GM19328 (cell line): ENCODE data around the gene DENND4A.
A peak's percentile ranks its signal among the peaks of the same experiment; 100 is the strongest.
"Not testable (repeated sequence)": the region's sequence is repeated elsewhere in the genome, so short reads cannot be mapped to it uniquely, and the experiment has no call there.

Source experiments
- ATAC-seq: cut with Tn5 transposase; IDR thresholded peaks from one replicate; pipeline ENCODE4 v1.9.1; 2021; ENCODE audit warnings: mild to moderate bottlenecking, moderate library complexity; ENCODE audit not compliant: unreplicated experiment

Gene DENND4A

GRCh38 chr15:65639509-65639908, 152.6 kb downstream of the DENND4A start:
- no peak for ATAC-seq

GRCh38 chr15:65638681-65639089, 153.4 kb downstream of the DENND4A start:
- no peak for ATAC-seq

DNA sequence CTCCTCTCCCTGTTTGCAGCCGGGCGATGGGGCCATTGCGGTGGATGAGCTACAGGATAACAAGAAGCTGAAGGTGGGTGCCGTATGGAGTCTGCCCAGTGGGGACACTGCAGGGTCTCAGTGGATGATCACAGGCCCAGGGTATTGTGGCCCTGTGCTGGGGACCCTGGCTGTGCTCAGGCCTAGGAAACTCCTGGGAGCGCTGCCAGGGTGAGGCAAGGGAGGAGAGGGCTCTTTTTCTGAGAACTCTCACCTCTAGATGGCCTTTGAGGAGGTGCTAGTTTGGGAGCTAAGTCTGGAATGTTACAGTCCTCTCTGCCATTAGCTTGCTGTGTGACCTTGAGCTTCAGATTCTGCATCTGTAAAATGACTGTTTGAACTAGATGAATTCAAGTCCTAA, 154.0 kb downstream of the DENND4A start:
- no peak for ATAC-seq

DNA sequence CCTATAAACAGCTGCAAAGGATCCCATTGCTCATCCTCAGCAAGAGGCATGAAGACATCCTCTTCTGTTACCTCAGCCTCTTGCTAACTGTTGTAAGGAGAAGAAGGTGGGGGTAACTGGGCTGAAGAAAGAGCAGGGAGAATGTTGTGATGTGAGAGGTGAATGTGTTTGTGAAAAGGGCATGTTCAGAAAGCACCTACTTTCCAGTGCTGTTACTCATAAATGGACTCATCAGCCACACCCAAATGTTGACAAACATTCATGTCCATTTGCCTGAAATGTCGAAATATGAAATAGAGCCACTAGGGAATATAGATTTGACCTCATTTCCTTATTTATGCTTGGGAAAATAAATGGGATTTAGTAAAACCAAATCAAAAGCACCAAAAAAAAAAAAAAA, 157.7 kb downstream of the DENND4A start:
- ATAC-seq, result no peak

DNA sequence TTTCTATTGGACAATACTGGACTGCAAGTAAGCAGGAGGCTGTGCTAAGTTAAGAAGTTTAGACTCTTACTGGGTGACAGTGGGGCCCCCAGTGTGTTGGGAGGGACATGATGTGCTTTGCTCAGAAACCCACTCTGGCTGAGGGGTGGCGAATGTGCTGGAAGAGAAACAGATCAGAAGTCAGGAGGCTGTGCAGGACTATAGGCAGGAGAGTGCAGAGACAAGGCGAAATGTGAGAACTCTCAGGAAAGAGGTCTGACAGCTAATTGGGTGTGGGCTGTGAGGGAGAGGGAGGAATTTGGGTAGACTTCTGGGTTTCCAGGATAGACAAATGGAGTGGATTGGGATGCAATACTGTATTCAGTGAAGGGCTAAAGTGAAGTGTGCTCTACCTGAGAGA, 158.3 kb downstream of the DENND4A start:
- no peak for ATAC-seq

DNA sequence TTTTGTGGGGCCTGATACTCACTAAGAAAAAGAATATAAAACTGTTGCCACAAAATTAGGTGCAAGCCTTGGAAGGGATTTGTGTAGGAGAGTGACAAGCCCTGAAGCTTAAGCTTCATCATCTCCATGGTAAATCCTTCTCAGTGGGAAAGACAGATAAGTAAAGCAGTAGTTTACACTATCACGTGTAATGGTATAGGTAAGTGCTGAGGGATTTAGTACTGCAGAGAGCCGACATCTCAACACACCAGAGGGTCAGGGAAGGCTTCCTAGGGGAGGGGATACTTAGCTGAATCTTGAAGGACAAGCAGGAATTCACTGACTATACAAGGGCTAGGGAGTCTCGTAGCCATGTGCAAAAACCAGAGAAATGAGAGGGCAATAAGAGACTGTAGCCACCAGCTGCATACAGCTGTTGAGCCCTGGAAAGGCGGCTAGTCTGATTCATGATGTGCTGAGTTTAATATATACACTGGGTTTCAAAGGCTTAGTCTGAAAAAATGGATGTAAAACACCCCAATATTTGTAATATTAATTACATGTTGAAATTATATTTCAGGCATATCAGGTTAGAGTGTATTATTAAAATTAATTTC, 159.2 kb downstream of the DENND4A start:
- no peak for ATAC-seq

GRCh38 chr15:65631503-65631902, 160.6 kb downstream of the DENND4A start:
- ATAC-seq, result no peak

DNA sequence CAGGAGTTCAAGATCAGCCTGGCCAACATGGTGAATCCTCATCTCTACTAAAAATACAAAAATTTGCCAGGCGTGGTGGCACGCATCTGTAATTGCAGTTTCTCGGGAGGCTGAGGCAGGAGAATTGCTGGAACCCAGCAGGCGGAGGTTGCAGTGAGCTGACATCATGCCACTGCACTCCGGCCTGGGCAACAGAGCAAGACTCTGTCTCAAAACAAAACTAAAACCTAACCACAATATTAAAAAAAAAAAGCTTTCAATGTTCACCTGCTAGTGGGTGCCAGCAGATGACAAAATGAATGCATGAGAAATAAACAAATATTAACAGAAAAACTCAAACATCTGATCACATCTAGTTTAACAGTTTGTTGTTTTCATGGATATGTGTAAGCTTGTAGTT, 161.3 kb downstream of the DENND4A start:
- ATAC-seq, result no peak

- ATAC-seq, result no peak
Measured at GRCh38 chr15:65629548-65629947, 162.5 kb downstream of the DENND4A start.

DNA sequence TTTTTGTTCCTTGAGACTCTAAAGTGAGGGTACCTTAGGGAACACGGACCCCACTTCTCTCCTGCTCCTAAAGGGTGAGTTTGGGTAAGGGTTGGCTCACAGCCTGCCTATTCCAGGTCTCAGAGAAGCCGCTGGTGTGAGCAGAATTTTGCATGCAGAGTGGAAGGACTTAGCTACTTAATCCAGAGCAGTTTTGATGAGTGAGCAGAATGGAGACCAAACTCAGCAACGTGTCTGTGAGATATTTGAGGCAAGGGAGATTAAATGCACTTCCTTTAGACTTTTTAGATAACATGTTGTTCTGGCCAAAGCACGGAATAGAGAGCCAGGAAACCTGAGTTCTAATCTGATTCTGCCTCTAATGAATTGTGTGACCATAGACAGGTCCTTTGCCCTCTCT, 165.2 kb downstream of the DENND4A start:
- no peak for ATAC-seq

DNA sequence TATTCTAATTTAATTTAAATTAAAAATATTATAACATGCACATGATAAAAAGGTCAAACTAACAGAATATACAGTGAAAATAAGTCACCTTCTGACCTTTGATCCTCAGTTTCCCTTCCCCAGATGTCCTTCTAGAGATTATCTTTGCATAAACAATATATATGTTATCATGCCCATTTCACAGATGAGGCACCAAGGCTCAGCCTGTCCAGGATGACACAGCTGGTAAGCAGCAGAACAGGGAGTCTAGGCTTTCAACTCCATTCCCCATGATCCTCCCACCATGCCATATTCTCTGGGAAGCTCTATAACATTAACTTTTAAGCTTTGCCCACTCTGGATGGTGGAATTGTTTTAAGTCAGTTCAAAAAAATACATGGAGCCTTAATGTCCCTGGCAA, 169.0 kb downstream of the DENND4A start:
- no peak for ATAC-seq

- no peak for ATAC-seq
Measured at GRCh38 chr15:65621638-65622037, 170.5 kb downstream of the DENND4A start, which contains the start of gene SLC24A1. TSS of gene SLC24A1 (plus strand) at chr15:65621938. CDS start at chr15:65624081, 2,143 bp downstream.

DNA sequence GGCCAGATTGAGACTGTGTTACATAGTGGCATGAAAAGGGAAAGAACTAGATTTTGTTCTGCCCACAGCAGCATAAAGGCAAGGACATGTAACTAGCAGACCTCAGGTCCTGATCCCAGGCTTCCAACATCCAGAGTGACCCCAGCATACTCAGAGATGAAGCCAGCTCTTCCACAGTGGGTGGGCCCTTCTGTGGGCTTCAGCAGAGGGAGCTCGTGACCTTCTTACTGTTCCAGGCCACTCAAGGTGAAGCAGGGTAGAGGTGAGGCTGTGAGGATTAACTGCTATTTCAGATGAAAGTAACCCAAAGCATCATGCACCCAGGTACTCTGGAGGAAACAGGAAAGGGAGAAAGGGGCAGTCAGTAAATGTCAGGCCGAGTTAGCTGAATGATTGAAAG, 171.3 kb downstream of the DENND4A start:
- ATAC-seq, result no peak

DNA sequence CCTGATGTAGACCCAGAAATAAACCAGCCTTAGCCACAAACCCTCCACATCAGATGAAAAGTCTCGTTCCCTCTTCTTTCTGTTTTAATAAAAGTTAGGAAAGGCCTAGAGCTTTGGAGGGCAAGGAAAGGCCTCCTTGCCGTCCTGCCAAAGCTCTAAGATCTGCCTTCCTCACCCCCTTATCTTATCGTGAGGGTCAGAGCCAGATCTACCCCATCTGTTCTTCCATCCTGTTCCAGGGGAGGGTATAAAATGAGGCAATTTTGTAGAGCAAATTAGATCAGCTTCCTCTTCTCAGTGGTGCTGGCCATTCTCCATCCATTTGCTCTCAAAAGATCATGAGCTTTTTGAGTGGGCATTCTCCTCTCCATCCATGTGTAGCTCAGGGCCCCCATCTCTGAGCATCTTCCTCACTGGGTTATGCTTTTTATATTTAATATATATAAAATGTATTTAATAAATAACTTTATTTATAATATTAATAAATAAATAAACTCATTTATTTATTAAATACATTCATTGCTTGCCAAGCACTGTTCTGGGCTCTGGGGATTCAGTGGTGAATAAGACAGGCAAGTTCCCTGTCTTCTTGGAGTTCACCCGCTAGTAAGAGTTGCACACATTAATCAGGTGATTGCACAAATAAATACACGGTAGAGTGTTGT, 172.3 kb downstream of the DENND4A start:
- no peak for ATAC-seq

GRCh38 chr15:65618560-65619109, 173.5 kb downstream of the DENND4A start:
- ATAC-seq, result no peak

DNA sequence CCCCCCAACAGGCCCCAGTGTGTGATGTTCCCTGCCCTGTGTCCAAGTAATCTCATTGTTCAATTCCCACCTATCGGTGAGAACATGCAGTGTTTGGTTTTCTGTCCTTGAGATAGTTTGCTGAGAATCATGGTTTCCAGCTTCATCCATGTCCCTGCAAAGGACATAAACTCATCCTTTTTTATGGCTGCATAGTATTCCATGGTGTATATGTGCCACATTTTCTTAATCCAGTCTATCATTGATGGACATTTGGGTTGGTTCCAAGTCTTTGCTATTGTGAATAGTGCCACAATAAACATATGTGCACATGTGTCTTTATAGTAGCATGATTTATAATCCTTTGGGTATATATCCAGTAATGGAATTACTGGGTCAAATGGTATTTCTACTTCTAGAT, 176.2 kb downstream of the DENND4A start:
- not testable (repeated sequence) for ATAC-seq

DNA sequence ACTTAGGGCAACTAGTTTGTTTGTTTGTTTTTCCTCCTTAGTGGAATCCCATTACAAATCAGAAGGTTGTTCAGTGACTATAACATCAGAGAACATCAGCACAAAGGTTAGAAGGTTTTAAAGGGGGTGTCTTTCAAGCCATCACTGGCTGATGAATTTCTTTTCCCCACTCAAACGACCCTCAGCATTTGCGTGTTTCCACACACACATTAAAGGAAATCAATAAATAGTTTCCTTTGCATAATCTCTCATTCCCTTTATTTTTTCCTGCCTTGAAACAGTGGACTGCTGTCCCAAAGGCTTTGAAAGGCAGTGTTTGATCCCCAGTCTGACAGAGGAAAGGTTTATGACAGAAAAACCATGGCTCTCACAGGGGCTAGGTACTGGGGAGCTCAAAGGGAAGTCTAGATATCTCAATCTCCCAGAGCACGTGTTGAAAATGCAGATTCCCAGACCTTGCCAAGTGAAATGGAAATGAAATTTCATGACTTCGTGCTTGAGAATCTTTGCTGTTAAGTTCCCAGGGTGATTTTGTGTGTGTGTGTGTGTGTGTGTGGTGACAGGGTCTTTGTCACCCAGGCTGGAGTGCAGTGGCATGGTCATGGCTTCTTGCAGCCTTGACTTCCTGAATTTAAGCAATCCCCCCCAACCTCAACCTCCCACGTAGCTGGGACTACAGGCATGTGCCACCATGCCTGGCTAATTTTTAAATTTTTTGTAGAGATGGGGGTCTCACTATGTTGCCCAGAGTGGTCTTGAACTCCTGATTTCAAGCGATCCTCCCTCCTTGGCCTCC, 178.9 kb downstream of the DENND4A start:
- ATAC-seq, result no peak

DNA sequence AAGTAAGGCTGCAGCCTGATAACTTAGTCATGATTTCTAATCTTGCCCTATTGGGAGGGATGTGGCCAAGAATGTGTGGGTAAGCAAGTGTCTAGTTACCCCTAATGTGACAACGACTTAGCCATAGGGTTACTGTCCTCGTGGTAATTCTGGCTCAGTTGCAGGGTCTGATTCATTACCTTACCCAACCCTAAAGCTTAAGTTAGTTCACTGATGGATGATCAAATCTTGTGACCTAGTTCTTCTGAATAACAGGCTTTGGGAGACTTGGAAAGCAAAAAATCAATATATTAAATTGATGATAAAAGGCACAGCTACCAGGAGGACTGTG, 179.5 kb downstream of the DENND4A start:
- no peak for ATAC-seq

DNA sequence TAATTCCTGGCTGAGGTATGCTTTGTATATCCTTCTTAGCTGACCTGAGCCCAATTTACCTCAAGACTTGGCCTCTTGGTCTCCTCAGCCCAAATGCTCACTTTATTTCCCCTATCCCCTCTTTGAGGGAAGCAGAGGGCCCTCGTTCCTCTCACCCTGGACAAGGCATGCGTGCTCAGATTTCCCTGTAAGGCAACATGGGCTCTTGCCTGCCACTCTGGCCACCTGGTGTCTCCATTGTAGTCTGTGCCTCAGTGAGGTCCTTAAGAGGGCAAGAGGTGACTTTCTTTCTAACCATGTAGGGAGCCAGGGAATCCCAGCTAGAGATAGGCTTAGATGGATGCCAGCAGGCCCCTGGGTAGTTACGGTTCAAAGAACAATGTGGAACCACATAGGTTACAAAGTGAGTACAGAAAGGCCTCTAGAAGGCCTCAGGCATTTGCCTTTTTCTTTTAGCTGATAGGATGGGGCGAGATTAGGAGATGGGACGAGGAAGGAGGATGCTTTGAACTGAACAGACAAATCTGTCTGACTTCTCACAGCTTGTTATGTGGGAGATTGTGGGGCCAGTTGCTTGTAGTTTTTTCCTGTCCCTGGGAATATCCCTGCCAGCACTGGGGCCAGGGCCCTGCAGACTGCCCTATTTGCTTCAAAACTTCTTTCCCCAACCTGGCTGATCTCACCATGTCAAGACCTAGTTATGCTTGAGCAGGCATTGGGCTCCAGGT, 180.0 kb downstream of the DENND4A start:
- ATAC-seq, result no peak

DNA sequence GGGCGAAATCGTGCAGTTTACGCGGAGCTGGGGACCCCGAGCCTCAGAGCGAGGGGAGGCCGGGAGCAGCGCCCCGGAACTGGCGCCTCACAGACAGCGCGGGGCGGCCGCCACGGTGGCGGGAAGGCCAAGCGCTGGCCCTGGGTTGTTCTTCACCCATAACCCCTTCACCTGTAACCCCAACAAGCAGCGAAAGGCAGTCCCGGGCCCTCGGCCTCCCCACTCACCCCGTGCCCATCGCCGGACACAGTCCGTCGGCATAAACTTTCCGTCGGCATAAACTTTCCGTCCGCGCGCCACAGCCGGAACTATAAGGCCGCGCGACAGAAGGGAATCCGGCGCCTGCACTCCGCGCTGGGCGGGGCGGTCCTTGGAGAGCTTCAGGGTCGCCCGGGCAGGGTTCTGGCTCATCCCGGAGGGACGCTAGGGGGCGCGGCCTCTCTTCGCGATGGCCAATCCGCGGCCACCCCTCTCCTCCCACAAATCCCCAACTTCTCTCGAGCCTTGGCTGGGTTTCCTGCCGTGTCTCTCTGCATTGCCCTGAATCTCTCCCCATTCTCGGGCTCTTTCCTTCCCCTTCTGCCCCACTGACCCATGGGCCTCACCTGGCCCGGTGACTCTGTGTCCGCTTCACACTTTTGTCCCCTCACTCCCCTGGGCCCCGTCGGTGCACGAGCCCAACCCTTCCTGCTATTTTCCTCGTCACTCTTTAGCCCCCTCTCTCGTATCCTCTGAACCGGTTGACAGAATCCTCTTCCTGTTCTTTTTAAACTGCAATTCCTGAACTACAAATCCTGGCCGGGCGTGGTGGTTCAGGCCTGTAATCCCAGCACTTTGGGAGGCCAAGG, 181.0 kb downstream of the DENND4A start, which contains the start of gene INTS14:
TSS of gene INTS14 (minus strand) at position 261 of the 848 bp plus-strand sequence. CDS start 3,751 bp downstream, outside the sequence.
- ATAC-seq, result peak; percentile 92
